Tibial nerve (tissue), 3 donors: ENCODE results near the gene SRA1.

Experiments
- CTCF ChIP-seq, 5 experiments: fragments of 200-600 bp in 3 of 5; fragments of 450-650 bp in 2 of 5; sonication (generic) in 3 of 5; IDR thresholded peaks; one replicate each; pipeline ENCODE4 v1.5.1; 2016 to 2019; ENCODE audit warnings: antibody characterized with exemption in 5 of 5, mild to moderate bottlenecking in 3 of 5, moderate library complexity in 2 of 5
- POLR2A ChIP-seq, 2 donors: fragments of 450-650 bp; IDR thresholded peaks; one replicate each; pipeline ENCODE4 v1.6.1; 2017; ENCODE audit warnings: antibody characterized with exemption in 2 of 2, mild to moderate bottlenecking in 2 of 2, moderate library complexity in 2 of 2

- TF ChIP-seq CTCF (IDR thresholded peaks at IDR 0.05) (no peak), POLR2A (IDR thresholded peaks at IDR 0.05) (no peak)
Observed at GRCh38 chr5:140591747-140592372, 34.6 kb upstream of the SRA1 start.
